Putamen (tissue), 1 donor: Measurements from ENCODE around the gene NR1D1.
A peak's percentile ranks its signal among the peaks of the same experiment; 100 is the strongest.
"Not testable (repeated sequence)": the region's sequence is repeated elsewhere in the genome, so short reads cannot be mapped to it uniquely, and the experiment has no call there.

Experiments
- DNase-seq: peaks from one replicate; pipeline ENCODE4 v3.0.0-alpha.2; 2016; ENCODE audit warnings: low spot score

NR1D1 gene

GRCh38 chr17:40100419-40100668 is at the start of gene NR1D1:
Gene NR1D1 (minus strand): TSS chr17:40100589. CDS start chr17:40100094, 495 bp downstream.
- DNase-seq = no peak

- no peak for DNase-seq
Observed at GRCh38 chr17:40148527-40148926, 48.1 kb upstream of the NR1D1 start.

GRCh38 chr17:40145476-40145875 is 45.1 kb upstream of the NR1D1 start:
- no peak for DNase-seq

- not testable (repeated sequence) for DNase-seq
Observed at GRCh38 chr17:40143166-40143565, 42.8 kb upstream of the NR1D1 start.

GRCh38 chr17:40139566-40140058 is 39.2 kb upstream of the NR1D1 start:
- no peak for DNase-seq

GRCh38 chr17:40135817-40136216 is 35.4 kb upstream of the NR1D1 start:
- DNase-seq = no peak

GRCh38 chr17:40134184-40134583 is 33.8 kb upstream of the NR1D1 start:
- no peak for DNase-seq

- no peak for DNase-seq
Observed at GRCh38 chr17:40130352-40131042, 30.1 kb upstream of the NR1D1 start.

GRCh38 chr17:40129498-40129897 is 29.1 kb upstream of the NR1D1 start:
- no peak for DNase-seq

GRCh38 chr17:40124279-40125141 is 24.1 kb upstream of the NR1D1 start:
- no peak for DNase-seq

- no peak for DNase-seq
Observed at GRCh38 chr17:40123811-40124114, 23.4 kb upstream of the NR1D1 start.

- no peak for DNase-seq
Observed at GRCh38 chr17:40122999-40123810, 22.8 kb upstream of the NR1D1 start.

GRCh38 chr17:40122136-40122998 is 22.0 kb upstream of the NR1D1 start:
- no peak for DNase-seq

- DNase-seq = peak; percentile 89
Observed at GRCh38 chr17:40121181-40122135, 21.1 kb upstream of the NR1D1 start, which contains the start of gene MSL1. Gene MSL1 (plus strand): TSS chr17:40121971. CDS start chr17:40122613, 642 bp downstream.

GRCh38 chr17:40115101-40115436 is 14.7 kb upstream of the NR1D1 start:
- DNase-seq = no peak

GRCh38 chr17:40113907-40114245 is 13.5 kb upstream of the NR1D1 start:
- DNase-seq = no peak

GRCh38 chr17:40113110-40113906 is 12.9 kb upstream of the NR1D1 start:
- DNase-seq = peak; percentile 96

- DNase-seq = no peak
Observed at GRCh38 chr17:40112718-40113109, 12.3 kb upstream of the NR1D1 start.

- DNase-seq = no peak
Observed at GRCh38 chr17:40112191-40112711, 11.9 kb upstream of the NR1D1 start.
